ENCODE data around the gene HRCT1. TPM values are rescaled to one million over a fixed set of nuclear protein-coding genes. Genes with fewer than 3 reads are reported as not detected.

HRCT1 gene
- total and polyA plus RNA-seq, 7 donors = 0.59 to 5.4 (median 1.8) TPM

DNA sequence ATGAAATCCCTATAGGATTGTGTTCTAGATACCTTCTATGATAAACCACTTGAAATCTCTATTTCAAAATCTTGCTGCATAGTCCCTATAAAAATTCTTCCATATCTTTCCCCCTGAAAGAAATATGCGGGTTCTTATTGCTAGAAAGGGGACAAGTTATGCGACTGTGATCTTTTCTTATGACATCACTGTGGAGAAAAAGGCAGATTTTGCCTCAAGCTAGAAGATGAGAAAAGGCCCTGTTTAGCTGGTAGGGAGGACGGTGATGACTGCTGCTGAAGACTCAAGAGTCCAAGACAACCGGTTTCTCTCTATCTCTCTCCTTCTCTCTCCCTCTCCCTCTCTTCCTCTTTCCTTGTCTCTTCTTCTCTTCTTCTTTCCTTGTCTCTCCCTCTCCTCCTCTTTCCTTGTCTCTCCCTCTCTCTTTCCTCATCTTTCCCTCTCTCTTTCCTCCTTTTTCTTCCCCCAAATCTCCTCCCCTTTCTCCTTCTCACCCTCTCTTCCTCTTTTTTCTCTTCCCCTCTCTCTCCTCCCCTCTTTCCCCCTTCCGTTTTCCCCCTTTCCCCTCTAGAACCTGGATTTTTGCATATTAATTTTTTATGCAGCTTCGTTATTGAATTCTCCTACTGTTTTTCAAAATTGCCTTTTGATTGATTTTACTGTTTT, 46.7 kb downstream of the HRCT1 start:
- DNase-seq (no peak), ATAC-seq (no peak)
- Histone ChIP-seq H3K4me3 (no peak overlapping the region), H3K36me3 (ENCODE audit: insufficient read depth in 1 of 2, low read depth in 1 of 2) (no peaks in the 10 kb centered on the region), H3K4me1 (no peaks in the 10 kb centered on the region), H3K27me3 (ENCODE audit: insufficient read depth in 3 of 3, low read length in 2 of 3) (peaks cover 0 to 2% (median 0%) of the 10 kb centered on the region in 3 donors), H3K9me3 (no peaks in the 10 kb centered on the region), H3K27ac (peak overlapping the region; percentile 28)
- WGBS, 3 donors = 61 to 65% (median 62%) methylated on average over 6 of the region's 6 CpGs
- intact Hi-C loops (cut with DNase I) = no loop called here
- TF ChIP-seq, protein P1, sequence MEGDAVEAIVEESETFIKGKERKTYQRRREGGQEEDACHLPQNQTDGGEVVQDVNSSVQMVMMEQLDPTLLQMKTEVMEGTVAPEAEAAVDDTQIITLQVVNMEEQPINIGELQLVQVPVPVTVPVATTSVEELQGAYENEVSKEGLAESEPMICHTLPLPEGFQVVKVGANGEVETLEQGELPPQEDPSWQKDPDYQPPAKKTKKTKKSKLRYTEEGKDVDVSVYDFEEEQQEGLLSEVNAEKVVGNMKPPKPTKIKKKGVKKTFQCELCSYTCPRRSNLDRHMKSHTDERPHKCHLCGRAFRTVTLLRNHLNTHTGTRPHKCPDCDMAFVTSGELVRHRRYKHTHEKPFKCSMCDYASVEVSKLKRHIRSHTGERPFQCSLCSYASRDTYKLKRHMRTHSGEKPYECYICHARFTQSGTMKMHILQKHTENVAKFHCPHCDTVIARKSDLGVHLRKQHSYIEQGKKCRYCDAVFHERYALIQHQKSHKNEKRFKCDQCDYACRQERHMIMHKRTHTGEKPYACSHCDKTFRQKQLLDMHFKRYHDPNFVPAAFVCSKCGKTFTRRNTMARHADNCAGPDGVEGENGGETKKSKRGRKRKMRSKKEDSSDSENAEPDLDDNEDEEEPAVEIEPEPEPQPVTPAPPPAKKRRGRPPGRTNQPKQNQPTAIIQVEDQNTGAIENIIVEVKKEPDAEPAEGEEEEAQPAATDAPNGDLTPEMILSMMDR (IDR thresholded peaks at IDR 0.05) = no peak

DNA sequence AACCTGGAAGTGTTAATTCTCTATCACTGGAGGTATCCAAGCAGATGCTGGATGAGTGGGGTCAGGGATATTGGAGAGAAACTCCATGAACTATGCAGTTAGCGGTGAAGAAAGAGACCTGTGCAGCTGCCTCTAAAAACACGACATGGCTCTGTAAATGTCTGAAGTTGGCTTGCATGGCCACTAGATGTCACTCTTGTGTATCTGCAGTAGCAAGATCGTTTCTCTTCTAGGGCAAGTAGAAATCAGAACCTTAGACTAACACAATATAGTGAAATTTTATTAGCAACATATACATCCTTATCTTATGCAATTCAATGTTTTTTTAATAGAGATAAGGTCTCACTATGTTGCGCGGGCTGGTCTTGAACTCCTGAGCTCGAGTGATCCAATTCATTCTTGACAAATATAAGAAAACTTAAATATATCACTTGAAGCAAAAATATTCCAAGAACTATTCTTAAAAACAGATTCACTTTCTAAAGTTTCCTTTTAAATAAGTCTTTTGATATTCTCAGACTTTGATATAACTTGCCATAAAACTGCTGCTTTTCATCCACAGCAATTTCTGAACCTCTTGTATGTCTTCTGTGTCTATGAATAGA, 49.0 kb downstream of the HRCT1 start:
- no peaks in the 10 kb centered on the region for H3K9me3 ChIP-seq
- TF ChIP-seq, protein P1 (IDR thresholded peaks at IDR 0.05) = peak; percentile 88
- H3K36me3 ChIP-seq (ENCODE audit: insufficient read depth in 1 of 2, low read depth in 1 of 2) = no peaks in the 10 kb centered on the region
- H3K27me3 ChIP-seq (ENCODE audit: insufficient read depth in 3 of 3, low read length in 2 of 3) = peaks cover 0 to 2% (median 0%) of the 10 kb centered on the region in 3 donors
- no peak overlapping the region for H3K4me3 ChIP-seq
- intact Hi-C loops (cut with DNase I) = loop anchor here (2.0 to 5.0 kb wide), 3 partner anchors 67 to 212 kb away; partner anchors contain the start of gene CCIN (in 1 of the 2)
- 10 to 14% (median 13%) methylated on average over 6 of the region's 6 CpGs for WGBS, 3 donors
- ATAC-seq (peak; percentile 68 to 84 (median 79)), DNase-seq (no peak)
- no peaks in the 10 kb centered on the region for H3K4me1 ChIP-seq
- no peak overlapping the region for H3K27ac ChIP-seq

DNA sequence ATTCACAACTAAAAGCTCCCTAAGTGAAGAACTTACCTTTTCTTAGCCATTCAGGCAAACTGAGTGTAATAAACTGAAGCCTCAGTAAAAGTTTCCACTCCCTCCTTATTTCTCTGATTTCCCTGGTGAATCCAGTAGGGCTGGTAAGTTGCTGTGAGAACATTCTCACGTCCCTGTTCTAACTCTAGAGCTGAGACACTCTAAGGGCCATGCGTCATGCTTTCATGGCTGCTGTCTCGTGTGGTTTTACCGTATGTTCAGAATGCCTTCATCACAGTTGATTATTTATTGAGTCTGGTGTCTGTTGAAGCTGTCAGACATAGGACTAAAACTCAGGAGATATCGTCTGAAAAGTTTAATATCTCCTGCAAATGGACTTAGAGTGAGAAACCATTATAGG, 50.6 kb downstream of the HRCT1 start:
- H3K27ac ChIP-seq = no peak overlapping the region
- ATAC-seq = no peak
- TF ChIP-seq, protein P1 (IDR thresholded peaks at IDR 0.05) = no peak
- intact Hi-C loops (cut with DNase I) = loop anchor here (5.0 kb wide), 2 partner anchors 66 to 211 kb away; partner anchors contain the start of gene CCIN (in 1 of the 2)
- peaks cover 0 to 2% (median 0%) of the 10 kb centered on the region in 3 donors for H3K27me3 ChIP-seq (ENCODE audit: insufficient read depth in 3 of 3, low read length in 2 of 3)
- 71 to 72% (median 71%) methylated on average over 5 of the region's 5 CpGs for WGBS, 3 donors
- H3K4me3 ChIP-seq = no peak overlapping the region
- H3K4me1 ChIP-seq = no peaks in the 10 kb centered on the region
- no peak for DNase-seq
- H3K36me3 ChIP-seq (ENCODE audit: insufficient read depth in 1 of 2, low read depth in 1 of 2) = no peaks in the 10 kb centered on the region
- no peaks in the 10 kb centered on the region for H3K9me3 ChIP-seq

Other genes starting within 250 kb of the HRCT1 start
- gene RMRP, start 248.2 kb upstream of the HRCT1 start, total RNA-seq = over 10,000 TPM in 1 of 4 donors, 1,000 to 10,000 TPM in 3; 3,787 to 10,280 (median 6,744) TPM
- gene RMRP, start 248.2 kb upstream of the HRCT1 start, polyA plus RNA-seq = 10 to 100 TPM in 1 of 3 donors, not detected in 2; 26.8 TPM
- 10 to 100 TPM; 15.4 to 39.4 (median 27.5) TPM for gene CCDC107, start 247.9 kb upstream of the HRCT1 start, total RNA-seq
- gene CCDC107, start 247.9 kb upstream of the HRCT1 start, polyA plus RNA-seq = 10 to 100 TPM; 21.5 to 49.4 (median 36.3) TPM
- gene ARHGEF39, start 241.0 kb upstream of the HRCT1 start, total RNA-seq = under 1 TPM in 3 of 4 donors, not detected in 1; 0.07 to 0.21 (median 0.10) TPM
- gene ARHGEF39, start 241.0 kb upstream of the HRCT1 start, polyA plus RNA-seq = under 1 TPM; 0.20 to 0.79 (median 0.29) TPM
- gene CA9, start 232.3 kb upstream of the HRCT1 start, total RNA-seq = not detected
- under 1 TPM; 0.03 to 0.49 (median 0.05) TPM for gene CA9, start 232.3 kb upstream of the HRCT1 start, polyA plus RNA-seq
- gene TPM2, start 216.3 kb upstream of the HRCT1 start, total RNA-seq = over 10,000 TPM in 1 of 4 donors, 1,000 to 10,000 TPM in 3; 6,047 to 11,456 (median 7,939) TPM
- over 10,000 TPM in 2 of 3 donors, 1,000 to 10,000 TPM in 1; 6,654 to 16,334 (median 13,470) TPM for gene TPM2, start 216.3 kb upstream of the HRCT1 start, polyA plus RNA-seq
- 100 to 1,000 TPM; 146 to 212 (median 152) TPM for gene TLN1, start 174.0 kb upstream of the HRCT1 start, total RNA-seq
- 100 to 1,000 TPM in 1 of 3 donors, 10 to 100 TPM in 2; 88.2 to 320 (median 96.5) TPM for gene TLN1, start 174.0 kb upstream of the HRCT1 start, polyA plus RNA-seq
- 10 to 100 TPM; 16.1 to 22.4 (median 20.5) TPM for gene CREB3, start 173.5 kb upstream of the HRCT1 start, total RNA-seq
- 10 to 100 TPM; 20.9 to 55.1 (median 27.8) TPM for gene CREB3, start 173.5 kb upstream of the HRCT1 start, polyA plus RNA-seq
- 10 to 100 TPM; 36.1 to 83.6 (median 50.1) TPM for gene GBA2, start 157.0 kb upstream of the HRCT1 start, total RNA-seq
- 100 to 1,000 TPM in 1 of 3 donors, 10 to 100 TPM in 2; 47.0 to 107 (median 47.4) TPM for gene GBA2, start 157.0 kb upstream of the HRCT1 start, polyA plus RNA-seq
- 10 to 100 TPM; 32.3 to 51.0 (median 37.4) TPM for gene RGP1, start 156.9 kb upstream of the HRCT1 start, total RNA-seq
- gene RGP1, start 156.9 kb upstream of the HRCT1 start, polyA plus RNA-seq = 10 to 100 TPM; 10.7 to 34.6 (median 24.0) TPM
- gene MSMP, start 151.9 kb upstream of the HRCT1 start, total RNA-seq = not detected
- gene MSMP, start 151.9 kb upstream of the HRCT1 start, polyA plus RNA-seq = 1 to 10 TPM in 1 of 3 donors, under 1 TPM in 1, not detected in 1; 0.16 to 1.2 TPM
- 10 to 100 TPM; 14.7 to 28.4 (median 18.3) TPM for gene NPR2, start 114.6 kb upstream of the HRCT1 start, total RNA-seq
- 10 to 100 TPM in 1 of 3 donors, 1 to 10 TPM in 2; 8.7 to 27.2 (median 9.2) TPM for gene NPR2, start 114.6 kb upstream of the HRCT1 start, polyA plus RNA-seq
- 1 to 10 TPM in 1 of 4 donors, under 1 TPM in 3; 0.39 to 1.3 (median 0.94) TPM for gene SPAG8, start 93.9 kb upstream of the HRCT1 start, total RNA-seq
- 1 to 10 TPM in 1 of 3 donors, under 1 TPM in 2; 0.25 to 1.2 (median 0.56) TPM for gene SPAG8, start 93.9 kb upstream of the HRCT1 start, polyA plus RNA-seq
- 10 to 100 TPM; 36.5 to 53.9 (median 42.3) TPM for gene HINT2, start 91.2 kb upstream of the HRCT1 start, total RNA-seq
- 10 to 100 TPM; 43.8 to 64.7 (median 48.1) TPM for gene HINT2, start 91.2 kb upstream of the HRCT1 start, polyA plus RNA-seq
- gene FAM221B, start 77.5 kb upstream of the HRCT1 start, total RNA-seq = not detected
- not detected for gene FAM221B, start 77.5 kb upstream of the HRCT1 start, polyA plus RNA-seq
- gene TMEM8B, start 77.0 kb upstream of the HRCT1 start, total RNA-seq = 10 to 100 TPM in 2 of 4 donors, 1 to 10 TPM in 2; 8.9 to 18.5 (median 11.6) TPM
- 1 to 10 TPM; 2.8 to 5.9 (median 3.9) TPM for gene TMEM8B, start 77.0 kb upstream of the HRCT1 start, polyA plus RNA-seq
- gene OR13J1, start 35.8 kb upstream of the HRCT1 start, total RNA-seq = not detected
- not detected for gene OR13J1, start 35.8 kb upstream of the HRCT1 start, polyA plus RNA-seq
- 1 to 10 TPM; 2.5 to 4.6 (median 4.0) TPM for gene SPAAR, start 3.3 kb downstream of the HRCT1 start, total RNA-seq
- gene SPAAR, start 3.3 kb downstream of the HRCT1 start, polyA plus RNA-seq = 1 to 10 TPM; 3.2 to 3.9 (median 3.6) TPM
- not detected for gene OR2S2, start 52.0 kb downstream of the HRCT1 start, total RNA-seq
- not detected for gene OR2S2, start 52.0 kb downstream of the HRCT1 start, polyA plus RNA-seq
- 1 to 10 TPM; 2.0 to 8.0 (median 4.6) TPM for gene RECK, start 130.7 kb downstream of the HRCT1 start, total RNA-seq
- gene RECK, start 130.7 kb downstream of the HRCT1 start, polyA plus RNA-seq = 1 to 10 TPM; 1.4 to 1.8 (median 1.5) TPM
- gene GLIPR2, start 230.5 kb downstream of the HRCT1 start, total RNA-seq = 1 to 10 TPM; 3.6 to 6.5 (median 4.9) TPM
- 1 to 10 TPM; 2.5 to 3.4 (median 3.2) TPM for gene GLIPR2, start 230.5 kb downstream of the HRCT1 start, polyA plus RNA-seq

Data from psoas muscle (tissue), 8 donors.